ENCODE results near the gene OR4E2. TPM values are rescaled to one million over a fixed set of nuclear protein-coding genes. Genes with fewer than 3 reads are reported as not detected.

The OR4E2 gene
- total and polyA plus RNA-seq, 2 experiments from 2014 or later = not detected

GRCh38 chr14:21675566-21675965 is 21.9 kb downstream of the OR4E2 start (continued):
- TF ChIP-seq REST (IDR thresholded peaks at IDR 0.05; ENCODE audit: unreplicated experiment) = no peak

- no peak overlapping the region for H3K4me3 Mint-ChIP-seq
- Histone ChIP-seq H3K36me3 (ENCODE audit: insufficient read depth) (no peaks in the 10 kb centered on the region), H3K4me1 (ENCODE audit: insufficient read depth) (no peaks in the 10 kb centered on the region), H3K9me2 (ENCODE audit: insufficient read depth) (peaks cover 5% of the 10 kb centered on the region; the same call in 1 of the 2 replicates), H2AFZ (no peak overlapping the region), H3F3A (replicated peaks; ENCODE audit: low read depth) (no peaks in the 10 kb centered on the region), H3K27ac (ENCODE audit: low read depth) (no peak overlapping the region), H3K4me2 (no peak overlapping the region), H3K4me3 (no peak overlapping the region), H4K20me1 (replicated peaks; ENCODE audit: insufficient read depth) (no peaks in the 10 kb centered on the region), H3K79me2 (replicated peaks; ENCODE audit: insufficient read depth) (no peaks in the 10 kb centered on the region), H3K27me3 (ENCODE audit: insufficient read depth) (no peaks in the 10 kb centered on the region)
- no peaks in the 10 kb centered on the region for H3K9me3 Mint-ChIP-seq
- DNase-seq (ENCODE audit: low spot score) = no peak
- no peak for ATAC-seq
- no peaks in the 10 kb centered on the region for H3K36me3 Mint-ChIP-seq (ENCODE audit: low read depth)
- no peak overlapping the region for H3K27ac Mint-ChIP-seq
- H3K4me1 Mint-ChIP-seq = no peaks in the 10 kb centered on the region
- no peaks in the 10 kb centered on the region for H3K27me3 Mint-ChIP-seq (ENCODE audit: insufficient read depth, low read depth, poor library complexity)
- TF ChIP-seq STAT1 (IDR thresholded peaks at IDR 0.05; ENCODE audit: unreplicated experiment) (no peak), JUNB (IDR thresholded peaks at IDR 0.05; ENCODE audit: unreplicated experiment) (no peak), ZNF462 (CRISPR knock-in tag; IDR thresholded peaks at IDR 0.05) (no peak), CTCF (conservative IDR thresholded peaks at IDR 0.05; ENCODE audit: low read depth in 2 of 2) (no peak)
Observed at GRCh38 chr14:21680072-21680471, 26.4 kb downstream of the OR4E2 start.

Measured in GM23338 (cell line).